IPS-15b (cell line): ENCODE results near the gene TM9SF2.

Source experiments
- H3K27me3 ChIP-seq: one replicate; pipeline ENCODE4 v1.6.1; 2013; ENCODE audit warnings: low read length; ENCODE audit not compliant: control insufficient read depth, insufficient read depth
- H3K36me3 ChIP-seq: one replicate; pipeline ENCODE4 v1.6.1; 2013; ENCODE audit warnings: low read length; ENCODE audit not compliant: control insufficient read depth, insufficient read depth
- H3K4me1 ChIP-seq: one replicate; pipeline ENCODE4 v1.6.1; 2013; ENCODE audit warnings: mild to moderate bottlenecking, low read length; ENCODE audit not compliant: control insufficient read depth, insufficient read depth
- H3K4me3 ChIP-seq: one replicate; pipeline ENCODE4 v1.5.1; 2013; ENCODE audit warnings: low read depth, low read length
- H3K9ac ChIP-seq: one replicate; pipeline ENCODE4 v1.6.1; 2013; ENCODE audit warnings: low read depth, mild to moderate bottlenecking, low read length
- H3K9me3 ChIP-seq: one replicate; pipeline ENCODE4 v1.6.1; 2013; ENCODE audit warnings: mild to moderate bottlenecking, low read length; ENCODE audit not compliant: control insufficient read depth, insufficient read depth

TM9SF2 gene

GRCh38 chr13:99516153-99516929 lies 15.1 kb downstream of the TM9SF2 start:
- H3K36me3 ChIP-seq: peaks cover 2% of the 10 kb centered on the region
- H3K4me3 ChIP-seq: no peak overlapping the region
- H3K4me1 ChIP-seq: no peaks in the 10 kb centered on the region
- H3K9me3 ChIP-seq: no peaks in the 10 kb centered on the region
- no peaks in the 10 kb centered on the region for H3K27me3 ChIP-seq
- H3K9ac ChIP-seq: no peak overlapping the region

DNA sequence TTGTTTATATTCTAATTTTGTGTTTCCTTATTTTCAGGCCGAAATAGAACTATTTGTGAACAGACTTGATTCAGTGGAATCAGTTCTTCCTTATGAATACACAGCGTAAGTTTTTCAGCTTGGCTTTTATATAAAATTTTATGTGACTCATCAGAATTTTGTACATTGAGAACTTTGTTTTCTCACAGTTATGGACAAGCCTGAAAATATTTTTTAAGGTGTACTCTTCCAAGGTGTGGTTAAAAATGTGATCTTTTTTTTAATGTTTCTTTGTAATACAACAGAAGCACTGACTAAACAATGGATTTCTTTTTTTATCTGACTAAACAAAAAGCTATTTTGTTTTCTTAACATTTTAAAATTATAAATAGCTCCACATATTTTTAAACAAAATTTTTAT lies 16.3 kb downstream of the TM9SF2 start:
- Histone ChIP-seq H3K9me3 (no peaks in the 10 kb centered on the region), H3K4me3 (no peak overlapping the region), H3K9ac (no peak overlapping the region), H3K27me3 (no peaks in the 10 kb centered on the region), H3K4me1 (no peaks in the 10 kb centered on the region), H3K36me3 (peaks cover 6% of the 10 kb centered on the region)

- H3K36me3 ChIP-seq: peaks cover 8% of the 10 kb centered on the region
- H3K9ac ChIP-seq: no peak overlapping the region
- no peaks in the 10 kb centered on the region for H3K9me3 ChIP-seq
- H3K4me3 ChIP-seq: no peak overlapping the region
- H3K4me1 ChIP-seq: no peaks in the 10 kb centered on the region
- H3K27me3 ChIP-seq: no peaks in the 10 kb centered on the region
These were observed 16.7 kb downstream of the TM9SF2 start for GRCh38 chr13:99517984-99518383.

GRCh38 chr13:99522298-99522697 lies 21.0 kb downstream of the TM9SF2 start:
- Histone ChIP-seq H3K9me3 (no peaks in the 10 kb centered on the region), H3K36me3 (peaks cover 21% of the 10 kb centered on the region), H3K27me3 (no peaks in the 10 kb centered on the region), H3K4me3 (no peak overlapping the region), H3K4me1 (peaks cover 3% of the 10 kb centered on the region), H3K9ac (no peak overlapping the region)

DNA sequence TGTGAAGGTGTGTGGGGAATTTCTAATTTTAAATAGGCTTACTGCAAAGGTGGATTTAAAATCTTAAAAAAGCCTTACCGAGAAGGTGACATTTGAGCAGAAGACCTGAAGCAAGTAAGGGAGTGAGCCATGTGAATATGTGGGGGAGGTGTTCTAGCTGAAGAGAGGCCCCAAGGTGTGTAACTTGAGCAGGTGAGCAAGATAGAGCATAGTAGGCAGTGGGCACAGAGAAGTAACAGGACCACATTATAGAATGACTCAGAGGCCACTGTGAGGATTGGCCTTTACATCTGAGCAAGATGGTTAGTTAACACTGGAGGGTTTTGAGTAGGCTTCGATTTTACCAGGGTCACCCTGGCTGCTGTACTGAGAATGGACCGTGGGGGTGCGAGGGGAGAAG lies 22.6 kb downstream of the TM9SF2 start:
- Histone ChIP-seq H3K4me1 (peaks cover 3% of the 10 kb centered on the region), H3K27me3 (no peaks in the 10 kb centered on the region), H3K4me3 (no peak overlapping the region), H3K9me3 (no peaks in the 10 kb centered on the region), H3K9ac (no peak overlapping the region), H3K36me3 (peaks cover 21% of the 10 kb centered on the region)

- Histone ChIP-seq H3K4me3 (no peak overlapping the region), H3K9me3 (no peaks in the 10 kb centered on the region), H3K4me1 (peaks cover 3% of the 10 kb centered on the region), H3K27me3 (no peaks in the 10 kb centered on the region), H3K36me3 (peaks cover 21% of the 10 kb centered on the region), H3K9ac (no peak overlapping the region)
These were observed 24.7 kb downstream of the TM9SF2 start for GRCh38 chr13:99525967-99526366.

DNA sequence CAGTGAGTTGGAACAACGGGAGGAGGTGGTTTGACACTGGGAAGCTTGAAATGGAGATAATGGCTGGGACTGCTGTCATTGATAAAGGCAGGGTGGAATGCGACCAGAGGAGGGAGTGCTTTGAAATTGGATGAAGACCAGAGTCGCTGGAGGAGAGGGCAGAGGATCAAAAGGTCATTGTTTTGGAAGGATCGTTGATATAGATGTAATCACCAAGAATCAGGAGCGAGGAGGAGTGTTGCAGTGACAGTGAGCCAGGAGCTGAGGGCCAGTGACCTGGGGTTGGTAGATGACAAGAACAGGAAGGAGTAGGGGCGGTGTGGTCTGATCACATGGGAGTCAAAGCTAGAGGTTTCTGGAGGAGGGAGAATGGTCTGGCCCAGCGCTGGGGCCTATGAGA lies 25.3 kb downstream of the TM9SF2 start:
- Histone ChIP-seq H3K27me3 (no peaks in the 10 kb centered on the region), H3K4me1 (peaks cover 3% of the 10 kb centered on the region), H3K4me3 (no peak overlapping the region), H3K9me3 (no peaks in the 10 kb centered on the region), H3K36me3 (peaks cover 17% of the 10 kb centered on the region), H3K9ac (no peak overlapping the region)

- H3K27me3 ChIP-seq: no peaks in the 10 kb centered on the region
- peaks cover 3% of the 10 kb centered on the region for H3K4me1 ChIP-seq
- H3K9ac ChIP-seq: no peak overlapping the region
- H3K36me3 ChIP-seq: peaks cover 17% of the 10 kb centered on the region
- no peaks in the 10 kb centered on the region for H3K9me3 ChIP-seq
- H3K4me3 ChIP-seq: no peak overlapping the region
These were observed 26.0 kb downstream of the TM9SF2 start for GRCh38 chr13:99527301-99527700.

GRCh38 chr13:99528547-99528946 lies 27.3 kb downstream of the TM9SF2 start:
- Histone ChIP-seq H3K4me1 (peaks cover 3% of the 10 kb centered on the region), H3K36me3 (peaks cover 9% of the 10 kb centered on the region), H3K4me3 (no peak overlapping the region), H3K9me3 (no peaks in the 10 kb centered on the region), H3K27me3 (no peaks in the 10 kb centered on the region), H3K9ac (no peak overlapping the region)

GRCh38 chr13:99536023-99536422 lies 34.8 kb downstream of the TM9SF2 start:
- Histone ChIP-seq H3K9me3 (no peaks in the 10 kb centered on the region), H3K4me1 (no peaks in the 10 kb centered on the region), H3K9ac (no peak overlapping the region), H3K27me3 (no peaks in the 10 kb centered on the region), H3K36me3 (no peaks in the 10 kb centered on the region), H3K4me3 (no peak overlapping the region)

DNA sequence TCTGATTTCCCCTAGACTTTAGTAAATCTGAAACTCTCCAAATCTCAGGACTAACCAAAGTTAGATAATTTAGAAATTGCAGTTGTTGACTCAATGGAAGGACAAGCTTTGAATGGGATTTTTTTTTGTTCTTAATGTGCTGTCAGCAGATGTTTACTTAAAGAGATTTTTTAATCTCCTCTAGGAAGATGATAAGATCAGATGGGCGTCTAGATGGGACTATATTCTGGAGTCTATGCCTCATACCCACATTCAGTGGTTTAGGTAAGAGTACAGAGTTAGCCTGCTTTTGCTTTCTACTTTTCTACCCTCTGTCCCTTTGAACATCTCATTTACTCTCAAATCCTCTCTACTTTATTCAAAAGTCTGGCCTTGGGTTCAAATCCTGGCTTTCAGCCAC lies 39.3 kb downstream of the TM9SF2 start:
- H3K4me1 ChIP-seq: no peaks in the 10 kb centered on the region
- H3K9me3 ChIP-seq: no peaks in the 10 kb centered on the region
- H3K36me3 ChIP-seq: peaks cover 4% of the 10 kb centered on the region

GRCh38 chr13:99542788-99543406 lies 41.6 kb downstream of the TM9SF2 start:
- Histone ChIP-seq H3K9me3 (no peaks in the 10 kb centered on the region), H3K9ac (no peak overlapping the region), H3K27me3 (no peaks in the 10 kb centered on the region), H3K4me1 (no peaks in the 10 kb centered on the region), H3K36me3 (peaks cover 11% of the 10 kb centered on the region), H3K4me3 (no peak overlapping the region)

More for the DNA sequence above, 39.3 kb downstream of the TM9SF2 start:
- H3K27me3 ChIP-seq: no peaks in the 10 kb centered on the region
- no peak overlapping the region for H3K4me3 ChIP-seq
- no peak overlapping the region for H3K9ac ChIP-seq
